ENCODE data around the gene C1S.

DNA sequence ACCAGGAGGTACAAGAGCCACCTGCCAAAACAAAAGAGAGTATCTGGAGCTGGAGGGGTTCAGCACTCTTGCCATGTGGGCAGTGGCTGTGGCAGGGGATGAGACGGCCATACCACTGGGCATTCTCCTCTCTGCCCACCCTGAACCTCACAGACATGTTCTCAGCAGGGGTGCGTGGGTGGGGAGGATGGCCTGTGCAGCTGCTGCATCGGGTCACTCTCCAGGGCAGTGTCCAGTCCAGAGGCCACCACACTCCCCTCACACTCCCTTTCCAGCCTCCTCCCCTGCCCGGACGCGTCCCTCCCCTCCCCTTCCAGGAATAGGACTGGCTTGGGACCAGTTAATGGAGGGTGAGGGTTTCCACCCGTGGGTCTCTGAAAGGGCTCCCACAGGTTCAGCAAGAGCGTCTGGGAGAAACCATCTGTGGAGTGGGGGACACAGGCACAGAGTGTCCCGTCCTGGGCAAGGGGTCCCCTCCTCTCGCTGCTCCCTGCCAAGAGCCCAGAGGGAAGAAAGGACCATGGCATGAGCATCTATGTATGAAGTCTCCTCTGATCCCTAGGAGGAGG lies 31.2 kb downstream of the C1S start:
- TF ChIP-seq, protein P1, sequence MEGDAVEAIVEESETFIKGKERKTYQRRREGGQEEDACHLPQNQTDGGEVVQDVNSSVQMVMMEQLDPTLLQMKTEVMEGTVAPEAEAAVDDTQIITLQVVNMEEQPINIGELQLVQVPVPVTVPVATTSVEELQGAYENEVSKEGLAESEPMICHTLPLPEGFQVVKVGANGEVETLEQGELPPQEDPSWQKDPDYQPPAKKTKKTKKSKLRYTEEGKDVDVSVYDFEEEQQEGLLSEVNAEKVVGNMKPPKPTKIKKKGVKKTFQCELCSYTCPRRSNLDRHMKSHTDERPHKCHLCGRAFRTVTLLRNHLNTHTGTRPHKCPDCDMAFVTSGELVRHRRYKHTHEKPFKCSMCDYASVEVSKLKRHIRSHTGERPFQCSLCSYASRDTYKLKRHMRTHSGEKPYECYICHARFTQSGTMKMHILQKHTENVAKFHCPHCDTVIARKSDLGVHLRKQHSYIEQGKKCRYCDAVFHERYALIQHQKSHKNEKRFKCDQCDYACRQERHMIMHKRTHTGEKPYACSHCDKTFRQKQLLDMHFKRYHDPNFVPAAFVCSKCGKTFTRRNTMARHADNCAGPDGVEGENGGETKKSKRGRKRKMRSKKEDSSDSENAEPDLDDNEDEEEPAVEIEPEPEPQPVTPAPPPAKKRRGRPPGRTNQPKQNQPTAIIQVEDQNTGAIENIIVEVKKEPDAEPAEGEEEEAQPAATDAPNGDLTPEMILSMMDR (IDR thresholded peaks at IDR 0.05), result no peak
- peak; percentile 62 for TF ChIP-seq POLR2A (IDR thresholded peaks at IDR 0.05)
